Activated CD8-positive, alpha-beta memory T cell treated with anti-CD3 and anti-CD28 coated beads, Interleukin-2, amount 50 U/mL, for 1 hour (primary cell): ENCODE results near the gene ACTR1A.
A peak's percentile ranks its signal among the peaks of the same experiment; 100 is the strongest.
"Not testable (repeated sequence)": the region's sequence is repeated elsewhere in the genome, so short reads cannot be mapped to it uniquely, and the experiment has no call there.

Experiments used
- DNase-seq: peaks from one replicate; pipeline ENCODE4 v3.0.0-alpha.2; 2020; ENCODE audit errors: extremely low read depth

ACTR1A gene

GRCh38 chr10:102515724-102516123 is 13.2 kb upstream of the ACTR1A start:
- no peak for DNase-seq

- no peak for DNase-seq
Observed at GRCh38 chr10:102514487-102515311, 12.2 kb upstream of the ACTR1A start.

DNA sequence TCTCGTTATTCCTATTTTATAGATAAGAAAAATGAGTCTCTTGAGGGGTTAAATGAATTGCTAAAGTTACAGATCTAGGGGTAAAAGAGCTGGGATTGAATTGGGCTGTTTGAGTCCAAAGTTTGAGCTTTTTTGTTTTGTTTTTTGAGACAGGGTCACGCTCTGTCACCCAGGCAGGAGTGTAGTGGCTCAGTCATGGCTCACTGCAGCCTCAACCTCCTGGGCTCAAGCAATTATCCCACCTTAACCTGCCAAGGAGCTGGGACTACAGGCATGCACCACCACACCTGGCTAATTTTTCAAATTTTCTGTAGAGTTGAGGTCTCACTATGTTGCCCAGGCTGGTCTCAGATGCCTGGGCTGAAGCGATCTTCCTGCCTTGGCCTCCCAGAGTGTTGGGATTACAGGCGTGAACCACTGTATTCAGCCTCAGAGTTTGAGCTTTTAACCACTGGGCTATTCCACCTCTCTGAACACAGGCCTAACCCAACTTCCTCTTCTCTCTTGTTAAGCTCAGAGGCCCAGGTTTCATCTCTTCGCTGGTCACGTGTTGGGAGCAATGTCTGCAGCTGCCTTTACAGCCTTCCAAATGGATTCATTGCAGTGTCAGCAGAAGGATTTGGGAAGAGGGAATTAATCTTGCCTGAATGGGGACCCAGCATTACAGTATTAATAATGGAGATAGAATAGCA is 9.2 kb upstream of the ACTR1A start:
- no peak for DNase-seq

DNA sequence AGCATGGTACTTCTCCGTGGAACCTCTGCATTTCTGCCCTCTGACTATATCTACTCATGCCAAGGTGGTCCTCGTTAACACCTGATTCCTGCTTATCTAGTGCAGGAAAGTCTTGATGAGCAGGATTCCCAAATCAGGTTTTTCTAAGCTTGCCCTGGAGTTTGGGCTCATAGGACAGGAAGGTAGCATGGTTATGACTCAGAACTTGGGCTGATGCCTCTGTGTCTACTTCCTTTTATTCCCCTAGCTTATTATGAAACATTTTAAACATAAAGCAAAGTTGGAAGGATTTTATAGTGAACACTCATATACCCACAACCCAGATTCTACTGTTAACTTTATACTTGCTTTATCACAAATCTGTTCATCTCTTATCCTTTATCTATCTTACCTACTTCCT is 6.9 kb upstream of the ACTR1A start:
- DNase-seq = no peak

DNA sequence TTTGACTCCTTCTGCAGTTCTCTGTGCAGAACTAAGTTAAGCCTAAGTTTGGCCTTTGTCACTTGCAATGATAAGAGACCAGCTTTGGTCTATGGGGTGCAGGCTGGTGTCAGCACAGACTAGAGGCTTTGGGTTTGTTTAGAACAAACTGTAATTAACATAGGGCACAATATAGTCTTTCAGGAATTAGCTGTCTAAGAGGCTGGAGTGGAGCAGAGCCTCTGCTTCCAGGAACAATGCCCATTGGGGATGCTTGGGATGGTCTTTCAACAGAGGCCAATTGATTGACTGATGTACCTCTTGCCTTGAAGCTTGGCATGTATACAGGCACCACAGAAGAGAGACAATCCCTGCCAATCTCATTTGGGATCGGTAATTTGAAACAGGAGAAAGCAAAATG is 6.0 kb upstream of the ACTR1A start:
- no peak for DNase-seq

- no peak for DNase-seq
Observed at GRCh38 chr10:102507521-102507920, 5.0 kb upstream of the ACTR1A start.

DNA sequence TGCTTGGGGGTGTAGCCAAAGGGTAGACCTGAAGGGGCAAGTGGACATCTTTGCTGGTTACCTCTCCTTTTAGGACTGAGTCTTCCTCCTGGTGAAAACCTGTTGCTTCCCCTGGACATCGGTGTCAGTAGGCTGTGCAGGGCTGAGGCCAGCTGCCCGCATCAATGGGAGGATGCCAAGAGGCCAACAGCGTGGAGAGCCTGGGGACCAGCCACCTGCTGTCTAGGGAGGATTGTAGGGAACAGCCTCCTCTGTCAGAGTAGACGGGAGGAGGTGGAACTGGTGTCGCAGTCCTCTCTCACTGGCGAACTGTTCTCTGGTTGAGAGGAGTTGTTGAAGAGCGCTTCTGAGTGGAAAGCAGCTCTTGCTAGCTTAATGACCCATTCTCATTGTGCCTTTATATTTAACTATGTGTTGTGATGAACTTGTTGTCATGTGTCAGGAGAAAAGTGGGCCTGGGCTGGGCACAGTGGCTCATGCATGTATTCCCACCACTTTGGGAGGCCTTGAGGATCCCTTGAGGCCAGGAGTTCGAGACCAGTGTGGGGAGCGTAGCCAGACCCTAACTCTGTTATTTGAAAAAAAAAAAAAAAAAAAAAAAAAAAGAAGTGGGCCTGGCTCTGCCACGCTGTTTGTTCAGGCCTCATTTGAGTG is 3.1 kb upstream of the ACTR1A start:
- no peak for DNase-seq

- no peak for DNase-seq
Observed at GRCh38 chr10:102504976-102505300, 2.4 kb upstream of the ACTR1A start.

DNA sequence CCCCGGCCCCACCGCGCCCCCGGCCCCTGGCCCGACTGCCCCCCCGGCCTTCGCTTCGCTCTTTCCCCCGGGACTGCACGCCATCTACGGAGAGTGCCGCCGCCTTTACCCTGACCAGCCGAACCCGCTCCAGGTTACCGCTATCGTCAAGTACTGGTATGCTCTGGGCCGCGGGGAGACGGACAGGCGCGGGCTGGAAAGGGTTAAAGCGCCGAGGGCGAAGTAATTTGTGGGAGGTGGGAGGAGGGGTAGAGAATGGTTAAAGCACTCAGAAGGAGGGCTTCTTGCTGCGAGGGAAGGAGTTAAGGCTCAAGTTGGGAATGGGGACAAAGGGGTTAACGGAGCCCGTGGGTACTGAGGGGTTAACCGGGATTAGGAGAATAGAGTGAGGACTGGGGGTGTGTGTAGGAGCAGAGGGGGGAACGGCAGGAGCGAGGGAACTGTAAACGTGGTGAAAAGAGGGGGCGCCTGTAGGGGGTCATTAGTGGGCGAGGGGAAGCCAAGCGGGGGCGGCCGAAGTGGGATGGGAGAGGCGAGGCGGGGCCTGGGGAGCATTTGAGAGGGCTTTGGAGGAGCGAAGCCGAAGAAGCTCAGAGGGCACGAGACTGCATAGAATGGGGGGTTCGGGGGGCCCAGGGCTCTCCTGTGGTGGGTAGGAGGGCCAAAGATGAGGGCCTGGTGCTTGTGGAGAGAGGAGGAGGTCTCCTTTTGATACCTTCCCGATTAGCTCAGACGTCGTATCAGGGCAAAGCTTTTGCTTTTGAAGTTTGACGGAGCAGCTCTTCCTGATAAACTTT is 1.9 kb upstream of the ACTR1A start:
- no peak for DNase-seq

DNA sequence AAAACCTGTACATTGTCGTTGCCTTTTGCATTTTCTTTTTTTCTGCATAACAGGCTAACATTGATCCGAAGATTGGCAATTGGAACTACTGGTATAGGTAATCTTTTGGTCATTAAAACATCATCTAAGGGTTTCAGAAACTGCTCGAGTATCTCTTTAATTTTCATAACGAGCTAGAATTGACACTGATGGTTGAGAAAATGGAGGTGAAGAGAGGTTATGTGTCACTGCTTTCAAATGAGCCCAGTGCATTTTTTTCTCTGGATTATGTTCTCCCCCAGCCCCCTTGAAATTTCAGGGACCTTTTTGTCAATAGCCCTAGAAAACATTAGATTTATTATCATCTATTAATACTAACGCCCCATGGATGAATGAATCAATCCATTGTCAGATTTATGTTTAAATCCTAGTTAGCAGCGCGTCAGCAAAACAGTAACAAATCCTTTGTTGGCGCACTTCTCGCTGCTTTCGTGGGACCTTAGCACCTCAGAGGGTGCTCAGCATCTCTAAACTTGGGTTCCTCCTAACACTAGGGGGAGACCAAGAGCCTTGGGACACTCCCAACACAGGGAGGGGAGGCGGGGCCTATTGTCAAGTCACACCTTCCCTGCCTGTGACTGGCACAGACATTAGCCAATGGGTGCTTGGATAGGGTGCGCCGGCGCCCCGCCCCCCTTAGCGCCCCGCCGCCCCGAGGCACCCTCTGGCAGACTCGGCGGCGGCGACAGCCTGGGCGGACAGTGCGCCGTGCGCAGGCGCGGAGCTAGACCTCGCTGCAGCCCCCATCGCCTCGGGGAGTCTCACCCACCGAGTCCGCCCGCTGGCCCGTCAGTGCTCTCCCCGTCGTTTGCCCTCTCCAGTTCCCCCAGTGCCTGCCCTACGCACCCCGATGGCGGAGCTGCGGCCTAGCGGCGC is 1.0 kb upstream of the ACTR1A start, which contains the start of gene SUFU:
Gene SUFU (plus strand): TSS at position 709 of the 915 bp plus-strand sequence. CDS start 181 bp downstream, at position 890.
- peak; percentile 99 for DNase-seq

- DNase-seq = peak; percentile 97
Observed at GRCh38 chr10:102502029-102502336, 529 bp downstream of the ACTR1A start.

DNA sequence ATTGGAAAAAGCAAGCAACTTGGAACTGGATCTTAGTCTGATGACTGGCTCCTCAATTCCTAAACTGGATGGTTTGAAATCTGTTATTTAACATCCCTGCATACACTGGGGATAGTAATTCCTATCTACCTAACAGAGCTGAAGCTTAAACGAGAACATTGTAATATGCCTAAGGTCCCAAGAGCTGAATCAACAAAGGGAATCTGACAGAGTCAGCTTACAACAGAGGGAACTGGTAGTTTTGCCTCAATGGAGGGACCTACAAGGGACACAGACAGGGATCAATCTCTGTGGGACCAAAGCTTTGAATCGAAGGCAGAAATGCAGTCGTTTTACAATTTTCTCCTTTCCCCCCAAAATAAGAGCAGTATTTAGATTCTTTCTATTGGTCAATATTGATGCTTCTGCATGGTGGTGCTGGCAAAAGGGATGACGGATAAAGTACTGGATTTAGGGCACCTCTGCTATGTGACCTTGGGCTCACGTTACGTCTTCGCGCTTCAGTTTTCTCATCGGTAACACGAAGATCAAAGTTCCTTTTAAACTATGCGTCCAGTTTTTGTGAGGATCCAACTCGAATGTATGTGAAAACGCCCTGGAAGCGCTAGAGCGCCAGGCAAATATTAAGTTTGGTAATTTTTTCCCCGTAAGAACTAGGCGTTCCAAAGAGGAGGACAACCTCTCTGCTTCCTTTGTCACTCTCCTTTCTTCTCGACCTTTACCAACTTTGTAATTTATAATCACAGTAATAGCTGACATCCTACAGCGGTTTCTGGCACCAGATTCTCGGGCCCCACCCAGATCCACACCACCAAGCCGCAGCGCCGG is 1.1 kb downstream of the ACTR1A start:
- DNase-seq = no peak

- DNase-seq = not testable (repeated sequence)
Observed at GRCh38 chr10:102500686-102501085, 1.8 kb downstream of the ACTR1A start.

GRCh38 chr10:102499356-102499755 is 3.2 kb downstream of the ACTR1A start:
- DNase-seq = no peak

DNA sequence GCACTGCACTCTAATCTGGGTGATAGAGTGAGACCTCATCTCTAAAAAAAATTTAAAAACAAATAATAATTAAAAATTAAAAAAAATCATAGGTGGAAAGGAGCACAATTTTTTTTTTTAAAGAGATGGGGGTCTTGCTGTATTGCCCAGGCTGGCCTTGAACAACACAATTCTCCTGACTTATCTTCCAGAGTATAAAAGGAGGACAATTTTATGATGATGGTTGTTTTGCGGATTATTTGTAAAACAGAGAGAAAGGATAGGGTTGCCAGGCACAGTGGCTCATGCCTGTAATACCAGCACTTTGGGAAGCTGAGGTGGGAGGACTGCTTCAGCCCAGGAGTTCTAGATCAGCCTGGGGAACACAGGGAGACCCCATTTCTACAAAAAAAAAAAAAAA is 5.0 kb downstream of the ACTR1A start:
- no peak for DNase-seq

DNA sequence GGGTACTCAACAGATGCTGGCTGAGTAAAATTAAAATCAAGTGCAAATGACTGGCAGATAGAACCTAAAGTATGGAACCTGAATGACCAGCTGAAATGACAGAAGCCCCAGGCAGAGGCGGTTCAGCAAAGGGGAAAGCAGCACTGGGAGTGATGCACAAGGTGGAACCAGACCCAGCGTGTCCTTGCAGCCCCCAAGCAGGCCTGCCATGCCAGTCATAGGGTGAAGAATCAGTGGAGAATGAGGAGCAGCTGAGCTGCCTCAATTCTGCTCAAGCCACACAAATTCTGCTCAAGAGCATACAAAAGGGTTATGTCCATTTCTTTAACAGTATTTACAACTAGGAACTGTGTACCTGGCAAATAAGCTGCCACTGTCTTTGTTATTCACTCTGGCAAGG is 8.7 kb downstream of the ACTR1A start:
- DNase-seq = no peak

GRCh38 chr10:102492983-102493382 is 9.5 kb downstream of the ACTR1A start:
- no peak for DNase-seq

DNA sequence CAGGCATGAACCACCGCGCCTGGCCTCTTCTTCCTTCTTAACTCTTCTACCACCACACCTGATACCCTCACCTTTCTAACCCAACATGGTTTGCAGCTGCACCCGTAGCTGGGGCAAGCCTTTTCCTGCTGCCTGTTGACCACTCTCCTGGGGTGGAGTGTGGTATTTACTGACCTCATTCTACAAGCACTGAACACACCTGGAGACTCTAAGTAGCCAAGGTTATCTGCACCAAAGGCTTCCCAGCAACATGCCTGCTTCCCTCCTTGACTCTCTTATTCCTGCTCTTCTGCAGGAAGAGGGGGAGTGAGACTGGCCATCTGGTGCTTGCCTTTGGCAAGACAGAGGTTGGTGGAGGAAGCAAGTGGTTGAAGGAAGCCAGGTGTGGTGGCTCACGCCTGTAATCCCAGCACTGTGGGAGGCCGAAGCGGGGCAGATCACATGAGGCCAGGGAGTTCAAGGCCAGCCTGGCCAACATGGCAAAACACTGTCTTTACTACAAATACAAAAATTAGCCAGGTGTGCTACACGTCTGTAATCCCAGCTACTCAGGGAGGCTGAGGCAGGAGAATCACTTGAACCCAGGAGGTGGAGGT is 10.1 kb downstream of the ACTR1A start:
- DNase-seq = no peak

DNA sequence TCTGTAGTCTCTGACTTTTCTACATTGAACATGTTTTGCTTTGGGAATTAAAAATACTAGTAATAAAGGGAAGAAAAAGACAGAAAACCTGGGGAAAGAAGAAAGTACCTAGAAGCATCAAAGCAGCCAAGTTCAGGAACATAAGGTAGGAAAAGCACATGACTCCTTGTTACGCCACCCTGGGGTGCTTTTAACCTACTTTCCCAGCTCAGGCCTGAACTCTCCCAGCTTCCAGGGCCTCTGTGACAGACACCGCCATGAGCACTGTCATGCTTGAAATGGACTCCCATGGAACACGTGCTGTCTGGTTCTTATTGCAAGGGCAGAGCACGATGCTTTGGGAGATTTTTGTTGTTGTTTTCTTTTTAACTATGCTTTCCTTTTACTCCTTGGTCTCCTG is 11.4 kb downstream of the ACTR1A start:
- no peak for DNase-seq
